Gastrocnemius medialis (tissue), 4 donors: ENCODE measurements around the gene DNAJC17. TPM values are rescaled to one million over a fixed set of nuclear protein-coding genes. Genes with fewer than 3 reads are reported as not detected.

ENCODE experiments used
- ATAC-seq, 2 donors: fragments of 150-250 bp; one replicate each; pipeline ENCODE4 v1.9.1; 2016
- DNase-seq, 2 donors: peaks; one replicate each; pipeline ENCODE4 v3.0.0-alpha.2; 2019
- H3K27ac ChIP-seq, 4 donors: fragments of 200-600 bp; sonication (generic); 1 replicate in 1 of 4; 2 replicates in 3 of 4; pipeline ENCODE4 v1.5.1; 2016 to 2018; ENCODE audit warnings: mild to moderate bottlenecking in 2 of 4, moderate library complexity in 1 of 4
- H3K27me3 ChIP-seq, 3 donors: fragments of 200-600 bp; sonication (generic) in 2 of 3; 1 replicate in 1 of 3; 2 replicates in 2 of 3; pipeline versions ENCODE4 v1.5.1 to v1.6.0; 2016 to 2019; ENCODE audit warnings: mild to moderate bottlenecking in 1 of 3, moderate library complexity in 1 of 3
- H3K36me3 ChIP-seq, 2 donors: fragments of 200-600 bp; sonication (generic) in 1 of 2; one replicate each; pipeline ENCODE4 v1.5.1; 2017 to 2018
- H3K4me1 ChIP-seq, 2 donors: fragments of 200-600 bp; sonication (generic) in 1 of 2; one replicate each; pipeline ENCODE4 v1.5.1; 2016 to 2017; ENCODE audit warnings: mild to moderate bottlenecking in 2 of 2
- H3K4me3 ChIP-seq, 4 donors: fragments of 200-600 bp; sonication (generic) in 3 of 4; 1 replicate in 1 of 4; 2 replicates in 3 of 4; pipeline ENCODE4 v1.5.1; 2016 to 2019; ENCODE audit warnings: mild to moderate bottlenecking in 2 of 4
- H3K9me3 ChIP-seq, 3 donors: fragments of 200-600 bp; sonication (generic) in 2 of 3; 1 replicate in 1 of 3; 2 replicates in 2 of 3; pipeline ENCODE4 v1.5.1; 2016 to 2019
- CTCF ChIP-seq, 5 experiments: fragments of 450-650 bp in 3 of 5; fragments of 200-600 bp in 2 of 5; sonication (generic) in 2 of 5; IDR thresholded peaks in 4 of 5; conservative IDR thresholded peaks in 1 of 5; 1 replicate in 4 of 5; 2 replicates in 1 of 5; pipeline ENCODE4 v1.5.1; 2016 to 2019; ENCODE audit warnings: antibody characterized with exemption in 5 of 5, mild to moderate bottlenecking in 3 of 5, moderate library complexity in 3 of 5
- POLR2A ChIP-seq, 2 donors: fragments of 450-650 bp; IDR thresholded peaks; one replicate each; pipeline ENCODE4 v1.6.1; 2017; ENCODE audit warnings: antibody characterized with exemption in 2 of 2, mild to moderate bottlenecking in 2 of 2, moderate library complexity in 2 of 2
- in situ Hi-C, 4 donors: fragments of 200-750 bp; cut with MboI; loops; one replicate each; pipeline versions ENCODE4 v1.15.0 to v1.8.0; 2017; ENCODE audit warnings: low sequenced_read_pairs in 4 of 4
- intact Hi-C: fragments of 100-400 bp; cut with DNase I; formaldehyde crosslinking; loops from one replicate; pipeline ENCODE4 v1.15.1; 2023; ENCODE audit warnings: low total_unique reads
- total RNA-seq, 4 donors: library from RNA; depleted of rRNA; stranded (reverse); fragments of >200 nt; gene quantifications; one replicate each; pipeline versions ENCODE4 v1.1.0 to v1.2.3, GENCODE V29; 2016

Gene DNAJC17
- total RNA-seq, 4 donors from 2014 or later = 5.3 to 25.0 (median 11.4) TPM

GRCh38 chr15:40807888-40808461 lies 702 bp upstream of the DNAJC17 start:
- intact Hi-C loops = loop anchor here (1.0 to 10.0 kb wide), 4 partner anchors 46 to 213 kb away; partner anchors contain the start of genes GCHFR, KNL1, RAD51 and VPS18

GRCh38 chr15:40806672-40807027 lies 623 bp downstream of the DNAJC17 start:
- in situ Hi-C loops = loop anchor here in 2 of 4 donors (10.0 kb wide), 1 partner anchor 52 kb away; the partner anchor contains the start of gene RMDN3 (in 2 of the 2)
- Histone ChIP-seq H3K27me3 (no peaks in the 10 kb centered on the region), H3K4me1 (peaks cover 19 to 40% of the 10 kb centered on the region in 2 donors), H3K4me3 (peak overlapping the region; percentile 87 to 100 (median 94)), H3K9me3 (no peaks in the 10 kb centered on the region), H3K27ac (peak overlapping the region; percentile 96 to 100 (median 97)), H3K36me3 (peaks cover 0 to 19% of the 10 kb centered on the region in 2 donors)
- no peak for ATAC-seq
- DNase-seq = no peak
- intact Hi-C loops = loop anchor here (1.0 to 10.0 kb wide), 4 partner anchors 44 to 212 kb away; partner anchors contain the start of genes GCHFR, KNL1, RAD51 and VPS18
- TF ChIP-seq POLR2A (IDR thresholded peaks at IDR 0.05) (no peak), CTCF (IDR thresholded peaks at IDR 0.05 in 4 of 5, conservative IDR thresholded peaks at IDR 0.05 in 1 of 5) (no peak)

More at GRCh38 chr15:40807888-40808461, 702 bp upstream of the DNAJC17 start:
- ATAC-seq (no peak), DNase-seq (no peak)
- TF ChIP-seq CTCF (IDR thresholded peaks at IDR 0.05 in 4 of 5, conservative IDR thresholded peaks at IDR 0.05 in 1 of 5) = no peak
- TF ChIP-seq POLR2A (IDR thresholded peaks at IDR 0.05) = no peak
- Histone ChIP-seq H3K36me3 (peaks cover 0 to 19% of the 10 kb centered on the region in 2 donors), H3K4me1 (peaks cover 14 to 28% of the 10 kb centered on the region in 2 donors), H3K27me3 (no peaks in the 10 kb centered on the region), H3K4me3 (peak overlapping the region; percentile 87 to 100 (median 94)), H3K27ac (peak overlapping the region; percentile 96 to 100 (median 97)), H3K9me3 (no peaks in the 10 kb centered on the region)
- in situ Hi-C loops = loop anchor here in 2 of 4 donors (10.0 kb wide), 1 partner anchor 53 kb away; the partner anchor contains the start of gene RMDN3 (in 2 of the 2)

GRCh38 chr15:40803688-40804087 lies 3.6 kb downstream of the DNAJC17 start:
- Histone ChIP-seq H3K27ac (no peak overlapping the region), H3K4me3 (no peak overlapping the region), H3K36me3 (no peaks in the 10 kb centered on the region), H3K27me3 (no peaks in the 10 kb centered on the region), H3K4me1 (peaks cover 22 to 44% of the 10 kb centered on the region in 2 donors), H3K9me3 (no peaks in the 10 kb centered on the region)
- TF ChIP-seq CTCF (IDR thresholded peaks at IDR 0.05 in 4 of 5, conservative IDR thresholded peaks at IDR 0.05 in 1 of 5) (no peak), POLR2A (IDR thresholded peaks at IDR 0.05) (no peak)
- in situ Hi-C loops = loop anchor here in 2 of 4 donors (10.0 kb wide), 1 partner anchor 49 kb away; the partner anchor contains the start of gene RMDN3 (in 2 of the 2)
- intact Hi-C loops = loop anchor here (10.0 kb wide), 2 partner anchors 91 to 209 kb away; partner anchors contain the start of genes KNL1 and VPS18
- DNase-seq (no peak), ATAC-seq (no peak)

DNA sequence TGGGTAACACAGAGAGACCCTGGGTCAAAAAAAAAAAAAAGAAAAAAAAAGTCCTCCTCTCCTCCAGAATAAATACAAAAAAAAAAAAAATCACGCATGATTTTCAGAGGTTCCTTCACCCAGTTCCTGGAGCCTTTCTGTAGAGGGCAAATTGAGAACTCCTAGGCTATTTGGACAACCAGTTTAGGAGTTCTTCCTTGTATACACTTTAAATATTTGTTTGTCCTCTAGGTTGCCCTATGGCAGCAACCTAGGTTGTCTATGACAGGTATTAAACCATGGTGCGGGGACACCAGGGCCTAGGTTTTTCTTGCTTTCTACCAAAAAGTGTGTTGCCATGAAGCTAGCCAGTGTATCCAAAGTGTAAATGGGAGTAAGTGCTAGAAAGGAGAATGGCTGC lies 4.2 kb downstream of the DNAJC17 start:
- H3K36me3 ChIP-seq = no peaks in the 10 kb centered on the region
- H3K4me3 ChIP-seq = no peak overlapping the region
- TF ChIP-seq POLR2A (IDR thresholded peaks at IDR 0.05) (no peak), CTCF (IDR thresholded peaks at IDR 0.05 in 4 of 5, conservative IDR thresholded peaks at IDR 0.05 in 1 of 5) (no peak)
- intact Hi-C loops (loop anchor here (10.0 kb wide), 2 partner anchors 92 to 208 kb away; partner anchors contain the start of genes KNL1 and VPS18), in situ Hi-C loops (loop anchor here in 2 of 4 donors (10.0 kb wide), 1 partner anchor 48 kb away; the partner anchor contains the start of gene RMDN3 (in 2 of the 2))
- H3K4me1 ChIP-seq = peaks cover 22 to 40% of the 10 kb centered on the region in 2 donors
- peak overlapping the region; percentile 13 to 64 (median 47) for H3K27ac ChIP-seq
- DNase-seq (no peak), ATAC-seq (no peak)
- no peaks in the 10 kb centered on the region for H3K9me3 ChIP-seq
- no peaks in the 10 kb centered on the region for H3K27me3 ChIP-seq
